GM19193 (cell line): ENCODE data around the gene TMEM45B.

ENCODE experiments used
- POLR2A ChIP-seq: IDR thresholded peaks from 4 replicates; pipeline ENCODE4 v1.6.1; 2011; ENCODE audit not compliant: insufficient read depth, insufficient read length; ENCODE audit errors: extremely low read depth

The TMEM45B gene

DNA sequence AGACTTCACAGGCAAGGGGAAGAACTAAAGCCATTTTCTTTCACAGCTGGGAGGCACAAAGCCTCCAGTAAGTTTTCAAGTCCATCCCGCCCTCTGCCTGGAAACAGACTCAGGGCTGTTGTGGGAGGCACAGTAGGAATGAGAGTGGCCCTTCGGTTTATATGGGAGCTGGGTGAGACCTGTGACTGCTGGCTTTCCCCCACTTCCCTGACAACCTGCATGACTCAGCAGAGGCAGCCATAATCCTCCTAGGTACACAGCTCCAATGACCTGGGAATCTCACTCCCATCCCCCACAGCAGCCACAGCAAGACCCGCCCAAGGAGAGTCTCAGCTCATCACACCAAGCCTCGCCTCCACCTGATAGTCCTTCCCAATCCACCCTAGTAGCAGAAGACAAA lies 12.1 kb upstream of the TMEM45B start:
- no peak for TF ChIP-seq POLR2A

- TF ChIP-seq POLR2A, result no peak
Observed at GRCh38 chr11:129804012-129804411, 11.6 kb upstream of the TMEM45B start.

DNA sequence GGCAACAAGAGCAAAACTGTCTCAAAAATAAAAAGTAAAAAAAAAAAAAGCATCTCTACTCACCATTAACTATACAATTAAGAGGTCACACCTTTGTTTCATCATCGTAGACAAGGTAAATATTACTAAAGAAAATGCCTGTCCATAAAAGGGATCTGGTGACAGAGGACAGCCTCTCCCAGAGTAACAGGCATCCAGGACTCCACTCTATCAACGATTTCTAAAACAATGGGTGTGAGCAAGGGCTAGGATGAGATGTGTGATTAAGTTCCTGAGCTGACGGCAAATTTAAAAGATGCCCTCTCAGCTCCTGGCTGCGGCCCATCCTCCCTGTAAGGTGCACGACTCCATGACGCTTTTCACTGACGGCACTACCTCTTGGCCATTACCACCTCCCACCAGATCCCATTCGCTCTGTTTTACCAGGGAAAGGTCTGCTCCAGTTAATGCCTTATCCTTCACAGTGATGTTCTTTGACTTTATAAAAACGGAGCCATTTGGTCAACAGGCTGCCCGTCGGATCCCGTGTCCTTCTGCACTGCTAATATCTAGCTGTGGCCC lies 2.3 kb upstream of the TMEM45B start:
- no peak for TF ChIP-seq POLR2A

GRCh38 chr11:129814244-129815014 lies 1.2 kb upstream of the TMEM45B start:
- no peak for TF ChIP-seq POLR2A

DNA sequence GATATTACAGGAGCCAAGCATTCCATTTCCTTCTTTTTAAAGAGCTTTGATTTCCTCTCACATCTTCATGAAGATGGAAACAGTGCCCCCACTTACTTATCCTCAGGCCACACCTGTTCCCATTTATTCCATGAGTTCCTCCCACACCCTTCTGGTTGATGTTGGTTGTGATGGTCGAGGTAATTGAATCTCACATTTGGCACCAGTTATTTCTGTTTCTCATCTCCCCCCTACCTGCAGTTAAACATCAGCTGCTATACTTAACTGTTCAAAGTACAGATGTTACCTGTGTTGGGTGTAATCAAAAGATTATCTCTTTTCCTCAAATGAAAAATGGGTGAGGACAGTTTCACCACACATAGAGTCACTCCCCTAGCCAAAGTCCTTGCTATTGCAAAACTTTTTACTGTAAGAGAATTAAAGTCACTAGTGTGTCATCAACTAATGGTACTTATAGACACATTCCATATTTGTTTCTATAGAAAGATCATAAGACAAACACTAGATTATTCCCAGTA lies 1.9 kb downstream of the TMEM45B start:
- no peak for TF ChIP-seq POLR2A

- no peak for TF ChIP-seq POLR2A
Observed at GRCh38 chr11:129819237-129819636, 3.6 kb downstream of the TMEM45B start.

DNA sequence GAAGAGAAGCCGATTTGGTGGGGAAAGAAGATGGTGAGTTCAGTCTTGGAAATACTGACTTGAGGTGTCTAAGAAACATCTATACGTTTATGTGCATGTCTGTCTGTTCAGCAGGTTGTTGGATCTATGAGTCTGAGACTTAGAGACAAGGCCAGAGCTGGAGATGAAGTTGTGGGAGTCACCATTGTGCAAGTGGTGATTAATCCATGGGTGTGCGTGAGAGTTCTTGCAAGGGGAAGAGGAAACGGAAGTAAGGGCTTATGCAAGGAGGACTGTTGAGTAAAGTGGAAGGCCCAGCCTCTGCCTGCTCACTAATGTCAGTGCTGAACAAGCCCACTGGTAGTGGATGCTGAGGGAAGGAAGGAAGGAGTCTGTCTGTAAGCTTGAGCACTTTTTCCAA lies 9.7 kb downstream of the TMEM45B start:
- no peak for TF ChIP-seq POLR2A

GRCh38 chr11:129828301-129828836 lies 12.7 kb downstream of the TMEM45B start:
- TF ChIP-seq POLR2A, result no peak

DNA sequence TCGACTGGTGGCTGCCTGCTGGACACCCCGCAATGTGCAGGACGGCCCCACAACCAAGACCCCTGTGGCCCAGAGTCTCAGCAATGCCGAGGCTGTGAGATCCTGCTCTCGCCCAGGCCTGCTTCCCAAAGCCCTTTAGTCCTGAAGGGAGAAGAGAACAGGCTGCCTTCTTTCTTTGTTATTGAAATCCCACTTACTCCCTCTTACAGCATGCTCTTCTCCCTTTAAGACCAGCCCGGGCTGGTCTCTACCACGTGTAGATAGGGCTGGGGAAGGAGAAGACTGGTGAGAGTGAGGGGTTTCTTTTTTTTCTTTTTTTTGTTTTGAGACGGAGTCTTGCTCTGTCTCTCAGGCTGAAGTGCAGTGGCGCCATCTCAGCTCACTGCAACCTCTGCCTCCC lies 21.3 kb downstream of the TMEM45B start:
- TF ChIP-seq POLR2A, result no peak

- TF ChIP-seq POLR2A, result no peak
Observed at GRCh38 chr11:129840236-129840635, 24.6 kb downstream of the TMEM45B start.

DNA sequence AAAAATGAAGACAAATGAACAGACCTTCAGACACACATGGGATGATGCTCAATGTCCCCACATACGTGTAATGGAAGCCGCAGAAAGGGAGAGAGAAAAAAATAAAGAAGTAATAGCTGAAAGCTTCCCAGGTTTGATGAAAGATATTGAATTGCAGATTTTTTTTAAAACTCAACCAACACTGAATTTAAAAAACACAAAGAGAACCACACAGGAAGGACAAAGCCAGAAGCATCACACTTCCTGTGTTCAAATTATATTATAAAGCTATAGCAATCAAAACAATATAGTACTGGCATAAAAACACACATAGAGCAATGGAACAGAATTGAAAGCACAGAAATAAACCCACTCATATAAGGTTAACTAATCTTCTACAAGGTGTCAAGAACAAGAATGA lies 26.5 kb downstream of the TMEM45B start:
- no peak for TF ChIP-seq POLR2A

- no peak for TF ChIP-seq POLR2A
Observed at GRCh38 chr11:129846508-129847335, 31.1 kb downstream of the TMEM45B start.

DNA sequence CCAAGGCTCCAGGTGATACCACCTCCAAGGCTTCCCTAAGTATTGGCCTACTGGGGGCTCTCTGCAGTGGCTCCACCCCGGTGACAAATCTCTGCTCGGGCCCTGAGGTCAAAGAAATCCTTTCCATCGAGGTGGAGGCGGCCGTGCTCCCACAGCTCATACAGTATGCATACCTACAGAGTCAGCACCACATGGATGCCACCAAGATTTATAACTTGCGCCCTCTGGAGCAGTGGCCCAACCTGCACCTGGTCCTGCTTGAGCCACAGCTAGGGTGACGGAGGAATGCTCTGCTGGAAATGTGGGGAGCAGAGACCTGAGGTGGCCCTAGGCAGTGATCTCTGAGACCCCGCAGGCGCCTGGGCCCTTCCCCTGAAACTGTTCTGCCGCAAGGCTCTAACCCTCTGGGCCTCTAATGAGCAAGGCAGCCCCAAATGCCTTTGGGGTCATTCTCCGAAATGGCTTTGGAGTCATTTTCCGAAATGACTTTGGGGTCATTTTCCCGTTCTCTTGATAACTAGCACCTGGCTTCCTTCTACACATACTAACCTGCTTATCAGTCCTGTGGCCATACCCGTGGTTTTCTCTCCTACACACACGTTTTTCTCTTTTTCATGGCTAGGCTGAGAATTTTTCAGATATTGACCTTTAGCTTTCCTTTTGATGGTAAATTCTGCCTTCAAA lies 33.9 kb downstream of the TMEM45B start:
- no peak for TF ChIP-seq POLR2A

DNA sequence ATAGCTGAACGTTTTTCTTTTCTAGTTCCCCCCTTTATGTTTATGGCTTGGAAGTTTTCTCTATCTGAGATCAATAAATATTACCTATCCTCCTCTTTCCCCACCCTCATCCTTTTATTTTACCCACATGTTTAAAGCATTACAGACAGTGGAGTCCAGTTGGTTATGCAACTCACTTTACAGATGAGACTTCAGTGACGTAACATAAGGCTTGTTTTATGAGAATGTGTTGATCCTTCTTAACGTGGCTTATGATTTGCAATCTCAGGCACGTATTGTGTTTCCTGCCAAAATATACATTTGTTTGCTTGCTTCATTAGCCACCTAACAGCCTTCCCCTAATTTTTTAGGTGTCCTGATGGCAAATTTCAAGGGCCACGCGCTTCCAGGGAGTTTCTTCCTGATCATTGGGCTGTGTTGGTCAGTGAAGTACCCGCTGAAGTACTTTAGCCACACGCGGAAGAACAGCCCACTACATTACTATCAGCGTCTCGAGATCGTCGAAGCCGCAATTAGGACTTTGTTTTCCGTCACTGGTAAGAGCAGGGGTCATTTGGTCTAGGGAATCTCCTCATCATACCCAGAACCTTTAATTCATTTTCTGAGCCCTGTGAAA lies 36.6 kb downstream of the TMEM45B start:
- TF ChIP-seq POLR2A, result no peak
